T-cell (primary cell): ENCODE data around the gene CDK6. TPM values are rescaled to one million over a fixed set of nuclear protein-coding genes. Genes with fewer than 3 reads are reported as not detected.

Experiments
- ATAC-seq, 4 experiments: fragments of 200-7000 bp in 3 of 4; fragments of 150-1000 bp in 1 of 4; cut with Tn5 transposase; replicated peaks in 1 of 4; 1 replicate in 3 of 4; 2 replicates in 1 of 4; pipeline ENCODE4 v1.10.0; 2021; ENCODE audit warnings: moderate library complexity in 3 of 4, mild to moderate bottlenecking in 2 of 4, moderate number of reproducible peaks in 1 of 4
- CTCF ChIA-PET, 2 donors: fragments of 300-600 bp; sonication (Branson Sonifier 250); formaldehyde crosslinking; loops; one replicate each; lab custom pipeline; 2022; ENCODE audit warnings: antibody characterized with exemption in 2 of 2; lab: Charles Lee
- POLR2A ChIA-PET, 2 donors: fragments of 300-600 bp; sonication (Branson Sonifier 250); formaldehyde crosslinking; loops; one replicate each; lab custom pipeline; 2022; ENCODE audit warnings: antibody characterized with exemption in 2 of 2; lab: Charles Lee
- DNase-seq, 35 experiments: peaks; one replicate each; pipeline versions ENCODE4 v3.0.0 to v3.0.0-alpha.2; 2013 to 2023
- H3K27ac ChIP-seq: one replicate; pipeline ENCODE4 v1.5.1; 2013; ENCODE audit warnings: low read length
- H3K27me3 ChIP-seq, 2 experiments: replicated peaks in 1 of 2; 1 replicate in 1 of 2; 2 replicates in 1 of 2; pipeline versions ENCODE4 v1.6.1 to v1.7.0; 2013; ENCODE audit warnings: low read length in 1 of 2, mixed read lengths in 1 of 2; ENCODE audit not compliant: control insufficient read depth in 2 of 2, insufficient read depth in 2 of 2; ENCODE audit errors: extremely low read depth in 1 of 2
- H3K36me3 ChIP-seq, 2 donors: 1 replicate in 1 of 2; 2 replicates in 1 of 2; pipeline versions ENCODE4 v1.6.1 to v1.7.0; 2013; ENCODE audit warnings: low read length in 1 of 2; ENCODE audit not compliant: control insufficient read depth in 2 of 2, insufficient read depth in 1 of 2; ENCODE audit errors: extremely low read depth in 1 of 2
- H3K4me1 ChIP-seq, 2 experiments: 1 replicate in 1 of 2; 2 replicates in 1 of 2; pipeline versions ENCODE4 v1.6.1 to v1.7.0; 2013; ENCODE audit warnings: low read length in 2 of 2, mixed read lengths in 1 of 2; ENCODE audit not compliant: insufficient read depth in 2 of 2, control insufficient read depth in 1 of 2; ENCODE audit errors: extremely low read depth in 1 of 2
- H3K4me3 ChIP-seq, 2 donors: 1 replicate in 1 of 2; 2 replicates in 1 of 2; pipeline versions ENCODE4 v1.5.1 to v1.7.0; 2013; ENCODE audit warnings: mild to moderate bottlenecking in 2 of 2, low read length in 1 of 2, moderate library complexity in 1 of 2; ENCODE audit not compliant: control insufficient read depth in 1 of 2; ENCODE audit errors: extremely low read depth in 1 of 2
- H3K9me3 ChIP-seq: 2 replicates; pipeline ENCODE4 v1.7.0; 2013
- H3K27ac Mint-ChIP-seq, 2 donors: one replicate each; pipeline ENCODE4 v1.8.0; 2020 to 2021; ENCODE audit warnings: mild to moderate bottlenecking in 2 of 2, mixed read lengths in 2 of 2
- H3K27me3 Mint-ChIP-seq, 2 donors: one replicate each; pipeline ENCODE4 v1.8.0; 2021 to 2022; ENCODE audit warnings: mixed read lengths in 2 of 2
- H3K36me3 Mint-ChIP-seq: one replicate; pipeline ENCODE4 v1.8.0; 2021; ENCODE audit warnings: mixed read lengths
- H3K4me1 Mint-ChIP-seq, 3 donors: one replicate each; pipeline ENCODE4 v1.8.0; 2020 to 2022; ENCODE audit warnings: mixed read lengths in 3 of 3, mild to moderate bottlenecking in 1 of 3
- H3K4me3 Mint-ChIP-seq, 3 donors: one replicate each; pipeline ENCODE4 v1.8.0; 2020 to 2022; ENCODE audit warnings: mild to moderate bottlenecking in 3 of 3, mixed read lengths in 3 of 3, moderate library complexity in 3 of 3
- H3K9me3 Mint-ChIP-seq, 3 donors: one replicate each; pipeline ENCODE4 v1.8.0; 2020 to 2022; ENCODE audit warnings: mixed read lengths in 3 of 3
- WGBS: methylation state at CpG from one replicate; pipeline ENCODE4 v1.1.5; 2013; ENCODE audit warnings: missing lambda C conversion rate; ENCODE audit not compliant: insufficient coverage; 5-methylcytosine and 5-hydroxymethylcytosine counted together
- total RNA-seq, 35 experiments: library from RNA in 6 of 35; stranded (reverse) in 6 of 35; fragments of 120-200 nt in 1 of 35; gene quantifications; one replicate each; pipeline versions ENCODE4 v1.2.1 to v1.2.4 and lab custom pipeline; 2013 to 2026

CDK6 gene
- total RNA-seq, 5 donors from 2014 or later (not counting 1 experiment from before 2014, with no cell fraction given) = 29.8 to 107 (median 43.9) TPM

- ChIA-PET CTCF (no interaction called here), POLR2A (no interaction called here)
- WGBS = 100% methylated on average over 1 of the region's 4 CpGs
- Histone ChIP-seq H3K27ac (no peak overlapping the region), H3K9me3 (no peaks in the 10 kb centered on the region), H3K27me3 (no peaks in the 10 kb centered on the region), H3K36me3 (no peaks in the 10 kb centered on the region), H3K4me1 (peaks cover 0 to 6% of the 10 kb centered on the region in 2 experiments), H3K4me3 (no peak overlapping the region)
- Mint-ChIP-seq H3K27ac (peak overlapping the region in 1 of 2 donors; percentile 13), H3K36me3 (peaks cover 42% of the 10 kb centered on the region), H3K4me1 (peaks cover 16 to 46% (median 37%) of the 10 kb centered on the region in 3 donors), H3K27me3 (no peaks in the 10 kb centered on the region), H3K9me3 (no peaks in the 10 kb centered on the region), H3K4me3 (no peak overlapping the region)
- no peak for DNase-seq
- no peak for ATAC-seq
Observed at GRCh38 chr7:92732316-92733036, 103.9 kb downstream of the CDK6 start.

GRCh38 chr7:92731335-92732063 is 104.9 kb downstream of the CDK6 start:
- no peaks in the 10 kb centered on the region for H3K36me3 ChIP-seq
- no peak for DNase-seq
- ChIA-PET CTCF (interaction anchor here in 1 of 2 donors (0.6 kb wide), 1 partner anchor 49 kb away, joined by 3 read pairs; no protein-coding TSS in a partner anchor), POLR2A (no interaction called here)
- H3K4me3 ChIP-seq = no peak overlapping the region
- Mint-ChIP-seq H3K27me3 (no peaks in the 10 kb centered on the region), H3K9me3 (no peaks in the 10 kb centered on the region), H3K27ac (peak overlapping the region in 1 of 2 donors; percentile 61), H3K36me3 (peaks cover 37% of the 10 kb centered on the region), H3K4me1 (peaks cover 16 to 46% (median 36%) of the 10 kb centered on the region in 3 donors), H3K4me3 (no peak overlapping the region)
- no peak for ATAC-seq
- peaks cover 0 to 6% of the 10 kb centered on the region in 2 experiments for H3K4me1 ChIP-seq
- WGBS = no CpG with 5 or more reads among the region's 2 CpGs
- H3K27me3 ChIP-seq = no peaks in the 10 kb centered on the region
- H3K27ac ChIP-seq = no peak overlapping the region
- no peaks in the 10 kb centered on the region for H3K9me3 ChIP-seq

DNA sequence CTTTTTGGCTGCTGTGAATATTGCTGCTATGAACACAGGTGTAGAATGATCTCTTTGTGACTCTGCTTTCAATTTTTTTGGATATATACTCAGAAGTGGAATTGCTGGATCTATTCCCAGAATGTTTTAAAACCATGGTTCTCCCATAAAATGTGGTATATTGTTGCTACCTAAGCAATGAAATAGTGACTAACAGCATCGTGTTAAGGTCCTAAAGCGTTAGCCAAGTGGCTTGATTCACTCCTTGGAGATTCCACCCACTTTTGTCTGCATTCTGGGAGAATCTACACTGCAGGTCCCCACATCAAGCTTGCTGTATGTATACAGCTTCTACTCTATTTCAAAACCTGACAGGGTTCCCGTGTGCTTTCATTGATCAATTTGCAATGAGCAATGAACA is 105.6 kb downstream of the CDK6 start:
- Histone ChIP-seq H3K4me1 (peaks cover 0 to 6% of the 10 kb centered on the region in 2 experiments), H3K36me3 (no peaks in the 10 kb centered on the region), H3K27me3 (no peaks in the 10 kb centered on the region), H3K4me3 (no peak overlapping the region), H3K9me3 (no peaks in the 10 kb centered on the region), H3K27ac (no peak overlapping the region)
- peaks cover 16 to 46% (median 36%) of the 10 kb centered on the region in 3 donors for H3K4me1 Mint-ChIP-seq
- 95% methylated on average over 3 of the region's 3 CpGs for WGBS
- no peaks in the 10 kb centered on the region for H3K9me3 Mint-ChIP-seq
- no peak for DNase-seq
- H3K27ac Mint-ChIP-seq = no peak overlapping the region
- CTCF ChIA-PET = interaction anchor here in 1 of 2 donors (0.6 kb wide), 1 partner anchor 50 kb away, joined by 3 read pairs; no protein-coding TSS in a partner anchor
- H3K4me3 Mint-ChIP-seq = no peak overlapping the region
- H3K36me3 Mint-ChIP-seq = peaks cover 37% of the 10 kb centered on the region
- no peaks in the 10 kb centered on the region for H3K27me3 Mint-ChIP-seq
- POLR2A ChIA-PET = no interaction called here
- no peak for ATAC-seq

DNA sequence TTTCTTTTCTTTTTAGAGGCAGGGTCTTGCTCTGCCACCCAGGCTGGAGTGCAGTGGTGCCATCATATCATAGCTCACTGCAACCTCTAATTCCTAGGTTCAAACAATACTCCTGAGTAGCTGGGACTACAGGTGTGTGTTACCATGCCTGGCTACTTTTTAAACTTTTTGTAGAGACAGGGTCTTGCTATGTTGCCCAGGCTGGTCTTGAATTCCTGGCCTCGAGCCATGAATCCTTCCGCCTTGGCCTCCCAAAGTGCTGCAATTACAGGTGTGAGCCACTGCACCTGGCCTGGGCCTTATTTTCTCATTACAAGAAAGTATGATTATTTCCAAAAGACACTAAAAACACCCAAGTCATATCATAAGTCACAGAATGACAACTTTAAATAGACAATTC is 106.6 kb downstream of the CDK6 start:
- Histone ChIP-seq H3K9me3 (no peaks in the 10 kb centered on the region), H3K4me1 (peaks cover 0 to 6% of the 10 kb centered on the region in 2 experiments), H3K36me3 (peaks cover 3 to 9% of the 10 kb centered on the region in 2 donors), H3K4me3 (no peak overlapping the region), H3K27ac (no peak overlapping the region), H3K27me3 (no peaks in the 10 kb centered on the region)
- ChIA-PET CTCF (no interaction called here), POLR2A (interaction anchor here in 1 of 2 donors (0.7 kb wide), 1 partner anchor 59 kb away, joined by 3 read pairs; no protein-coding TSS in a partner anchor)
- Mint-ChIP-seq H3K27me3 (no peaks in the 10 kb centered on the region), H3K4me3 (no peak overlapping the region), H3K36me3 (peaks cover 42% of the 10 kb centered on the region), H3K9me3 (no peaks in the 10 kb centered on the region), H3K27ac (no peak overlapping the region), H3K4me1 (peaks cover 16 to 45% (median 35%) of the 10 kb centered on the region in 3 donors)
- DNase-seq (no peak), ATAC-seq (no peak)
- WGBS = no CpG with 5 or more reads among the region's 2 CpGs

GRCh38 chr7:92729172-92729571 is 107.2 kb downstream of the CDK6 start:
- POLR2A ChIA-PET = interaction anchor here in 1 of 2 donors (0.7 kb wide), 1 partner anchor 60 kb away, joined by 3 read pairs; no protein-coding TSS in a partner anchor
- peaks cover 16 to 40% (median 32%) of the 10 kb centered on the region in 3 donors for H3K4me1 Mint-ChIP-seq
- 80% methylated on average over 1 of the region's 7 CpGs for WGBS

GRCh38 chr7:92727755-92728154 is 108.6 kb downstream of the CDK6 start:
- H3K9me3 Mint-ChIP-seq = no peaks in the 10 kb centered on the region
- H3K36me3 ChIP-seq = peaks cover 3 to 20% of the 10 kb centered on the region in 2 donors
- H3K4me1 Mint-ChIP-seq = peaks cover 14 to 31% (median 28%) of the 10 kb centered on the region in 3 donors
- ATAC-seq (no peak), DNase-seq (no peak)
- H3K4me3 ChIP-seq = no peak overlapping the region
- H3K27ac Mint-ChIP-seq = no peak overlapping the region
- no peaks in the 10 kb centered on the region for H3K27me3 ChIP-seq
- CTCF ChIA-PET = no interaction called here
- no peak overlapping the region for H3K4me3 Mint-ChIP-seq
- H3K4me1 ChIP-seq = peaks cover 0 to 6% of the 10 kb centered on the region in 2 experiments
- no CpG with 5 or more reads among the region's 1 CpG for WGBS
- H3K9me3 ChIP-seq = no peaks in the 10 kb centered on the region
- H3K27me3 Mint-ChIP-seq = no peaks in the 10 kb centered on the region
- H3K27ac ChIP-seq = no peak overlapping the region
- H3K36me3 Mint-ChIP-seq = peaks cover 44% of the 10 kb centered on the region
- POLR2A ChIA-PET = no interaction called here

More at GRCh38 chr7:92729172-92729571, 107.2 kb downstream of the CDK6 start:
- H3K27me3 ChIP-seq = no peaks in the 10 kb centered on the region
- H3K9me3 Mint-ChIP-seq = no peaks in the 10 kb centered on the region
- no peak for DNase-seq
- peaks cover 0 to 6% of the 10 kb centered on the region in 2 experiments for H3K4me1 ChIP-seq
- no peaks in the 10 kb centered on the region for H3K27me3 Mint-ChIP-seq
- no peak overlapping the region for H3K4me3 Mint-ChIP-seq
- no peak overlapping the region for H3K27ac Mint-ChIP-seq
- no peaks in the 10 kb centered on the region for H3K9me3 ChIP-seq
- peaks cover 3 to 15% of the 10 kb centered on the region in 2 donors for H3K36me3 ChIP-seq
- H3K36me3 Mint-ChIP-seq = peaks cover 41% of the 10 kb centered on the region
- H3K4me3 ChIP-seq = no peak overlapping the region
- CTCF ChIA-PET = no interaction called here
- no peak overlapping the region for H3K27ac ChIP-seq
- ATAC-seq = no peak
